ENCODE results near the gene GARIN3.

DNA sequence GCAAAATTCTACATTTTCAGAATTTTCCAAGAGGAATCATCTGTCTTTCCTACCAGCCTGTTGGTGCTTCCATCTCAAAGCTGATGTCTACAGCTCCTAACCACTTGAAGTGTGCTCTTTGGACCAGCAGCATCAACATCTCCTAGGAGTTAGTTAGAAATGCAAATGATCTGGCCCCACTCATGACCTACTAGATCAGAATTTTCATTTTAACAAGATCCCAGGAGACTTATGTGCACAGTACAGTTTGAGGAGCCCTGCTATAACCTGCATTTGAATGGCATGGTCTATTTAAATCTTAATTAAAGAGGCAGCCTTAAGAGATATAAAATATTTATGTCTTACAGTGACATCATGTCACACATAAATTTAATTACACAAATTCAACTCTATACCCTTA is 48.4 kb upstream of the GARIN3 start:
- TF ChIP-seq, protein P1, sequence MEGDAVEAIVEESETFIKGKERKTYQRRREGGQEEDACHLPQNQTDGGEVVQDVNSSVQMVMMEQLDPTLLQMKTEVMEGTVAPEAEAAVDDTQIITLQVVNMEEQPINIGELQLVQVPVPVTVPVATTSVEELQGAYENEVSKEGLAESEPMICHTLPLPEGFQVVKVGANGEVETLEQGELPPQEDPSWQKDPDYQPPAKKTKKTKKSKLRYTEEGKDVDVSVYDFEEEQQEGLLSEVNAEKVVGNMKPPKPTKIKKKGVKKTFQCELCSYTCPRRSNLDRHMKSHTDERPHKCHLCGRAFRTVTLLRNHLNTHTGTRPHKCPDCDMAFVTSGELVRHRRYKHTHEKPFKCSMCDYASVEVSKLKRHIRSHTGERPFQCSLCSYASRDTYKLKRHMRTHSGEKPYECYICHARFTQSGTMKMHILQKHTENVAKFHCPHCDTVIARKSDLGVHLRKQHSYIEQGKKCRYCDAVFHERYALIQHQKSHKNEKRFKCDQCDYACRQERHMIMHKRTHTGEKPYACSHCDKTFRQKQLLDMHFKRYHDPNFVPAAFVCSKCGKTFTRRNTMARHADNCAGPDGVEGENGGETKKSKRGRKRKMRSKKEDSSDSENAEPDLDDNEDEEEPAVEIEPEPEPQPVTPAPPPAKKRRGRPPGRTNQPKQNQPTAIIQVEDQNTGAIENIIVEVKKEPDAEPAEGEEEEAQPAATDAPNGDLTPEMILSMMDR (IDR thresholded peaks at IDR 0.05) = no peak
- no peak for TF ChIP-seq POLR2A (IDR thresholded peaks at IDR 0.05)

All from body of pancreas (tissue), 4 donors.